Endothelial cell of umbilical vein (primary cell): Measurements from ENCODE around the gene FDX1. TPM values are rescaled to one million over a fixed set of nuclear protein-coding genes. Genes with fewer than 3 reads are reported as not detected.

Experiments used
- BruUV-seq: library from RNA; stranded (reverse); fragments of 400-500 nt; replicated peaks from 2 replicates; lab custom pipeline; 2021; lab: Mats Ljungman, UMichigan
- CTCF ChIA-PET: fragments of 300-600, 350-600 bp; sonication (Branson Sonifier 250); formaldehyde crosslinking; loops from one replicate; lab custom pipeline; 2021; ENCODE audit warnings: antibody characterized with exemption, inconsistent platforms; lab: Charles Lee
- POLR2A ChIA-PET: fragments of 300-600, 350-600 bp; sonication (Branson Sonifier 250); formaldehyde crosslinking; loops from one replicate; lab custom pipeline; 2021; ENCODE audit warnings: antibody characterized with exemption, inconsistent platforms; lab: Charles Lee
- DNase-seq: peaks from one replicate; pipeline ENCODE4 v3.0.0-alpha.2; 2011; ENCODE audit warnings: low read depth, low spot score
- FAIRE-seq: peaks from 2 replicates; lab custom pipeline; 2011; peaks lifted over from hg19 to GRCh38; lab: Jason Lieb, UNC
- H2AFZ ChIP-seq: 2 replicates; pipeline ENCODE4 v1.6.0; 2012; ENCODE audit warnings: low read depth, low read length, control low read depth, inconsistent platforms
- H3K27ac ChIP-seq: 2 replicates; pipeline ENCODE4 v1.5.1; 2011; ENCODE audit warnings: low read depth, mild to moderate bottlenecking, control low read depth, low read length, moderate library complexity; ENCODE audit not compliant: insufficient read depth
- H3K27me3 ChIP-seq, 2 experiments: 2 replicates each; pipeline versions ENCODE4 v1.6.0 to v1.6.1; 2011; ENCODE audit warnings: low read length in 2 of 2, mixed read lengths in 1 of 2; ENCODE audit not compliant: control insufficient read depth in 2 of 2, insufficient read depth in 2 of 2
- H3K36me3 ChIP-seq, 2 experiments: 2 replicates in 1 of 2; 3 replicates in 1 of 2; pipeline ENCODE4 v1.5.1; 2011; ENCODE audit warnings: low read length in 2 of 2, mild to moderate bottlenecking in 1 of 2, moderate library complexity in 1 of 2; ENCODE audit not compliant: control insufficient read depth in 2 of 2, insufficient read depth in 2 of 2; ENCODE audit errors: extremely low read depth in 1 of 2
- H3K4me1 ChIP-seq: 3 replicates; pipeline ENCODE4 v1.5.1; 2011; ENCODE audit warnings: mild to moderate bottlenecking, low read length; ENCODE audit not compliant: control insufficient read depth, insufficient read depth; ENCODE audit errors: extremely low read depth
- H3K4me2 ChIP-seq: 2 replicates; pipeline ENCODE4 v1.6.1; 2011; ENCODE audit warnings: low read length, control low read depth, mixed read lengths; ENCODE audit not compliant: insufficient read depth
- H3K4me3 ChIP-seq, 3 experiments: fragments of 200-600 bp in 1 of 3; sonication (generic), shearing (Covaris generic) in 1 of 3; replicated peaks in 1 of 3; 2 replicates each; pipeline ENCODE4 v1.5.1; 2011 to 2016; ENCODE audit warnings: control low read depth in 3 of 3, low read length in 3 of 3, mild to moderate bottlenecking in 2 of 3, inconsistent platforms in 1 of 3, low read depth in 1 of 3, moderate library complexity in 1 of 3; ENCODE audit not compliant: insufficient read depth in 1 of 3
- H3K79me2 ChIP-seq: 2 replicates; pipeline ENCODE4 v1.6.0; 2012; ENCODE audit warnings: low read length, inconsistent platforms; ENCODE audit not compliant: control insufficient read depth, insufficient read depth
- H3K9ac ChIP-seq: replicated peaks from 2 replicates; pipeline ENCODE3; 2011; ENCODE audit warnings: low read length, control low read depth; ENCODE audit not compliant: insufficient read depth; ENCODE audit errors: extremely low read depth
- H3K9me1 ChIP-seq: replicated peaks from 3 replicates; pipeline ENCODE4 v1.6.0; 2011; ENCODE audit warnings: mild to moderate bottlenecking, low read length; ENCODE audit not compliant: control insufficient read depth, insufficient read depth; ENCODE audit errors: extremely low read depth
- H3K9me3 ChIP-seq: replicated peaks from 2 replicates; pipeline ENCODE4 v1.5.1; 2012; ENCODE audit warnings: low read length, inconsistent platforms; ENCODE audit not compliant: control insufficient read depth, insufficient read depth
- H4K20me1 ChIP-seq: replicated peaks from 2 replicates; pipeline ENCODE3; 2011; ENCODE audit warnings: mild to moderate bottlenecking, low read length; ENCODE audit not compliant: control insufficient read depth, insufficient read depth; ENCODE audit errors: extremely low read depth
- EZH2 ChIP-seq: IDR thresholded peaks from 2 replicates; pipeline ENCODE4 v1.6.1; 2012; ENCODE audit warnings: borderline replicate concordance, low read depth, mild to moderate bottlenecking, moderate library complexity, low read length, inconsistent platforms; ENCODE audit not compliant: severe bottlenecking
- GATA2 ChIP-seq: IDR thresholded peaks from 2 replicates; pipeline ENCODE4 v1.7.0; 2011; ENCODE audit warnings: low read depth, mild to moderate bottlenecking, moderate library complexity, mixed read lengths, low read length; ENCODE audit not compliant: insufficient read length, insufficient read depth
- JUN ChIP-seq: IDR thresholded peaks from 2 replicates; pipeline ENCODE4 v1.6.1; 2011; ENCODE audit warnings: borderline replicate concordance, low read depth; ENCODE audit not compliant: insufficient read length, insufficient read depth
- MYC ChIP-seq: IDR thresholded peaks from one replicate; pipeline ENCODE4 v1.6.1; 2011; ENCODE audit warnings: mild to moderate bottlenecking, low read depth, low read length
- POLR2A ChIP-seq: IDR thresholded peaks from 2 replicates; pipeline ENCODE4 v1.6.1; 2012; ENCODE audit warnings: low read depth, mild to moderate bottlenecking, control low read depth, low read length
- dilution Hi-C: fragments of 300-500 bp; cut with MboI; formaldehyde crosslinking; loops from one replicate; pipeline ENCODE4 v1.15.0; 2019; ENCODE audit warnings: low sequenced_read_pairs; ENCODE audit not compliant: extremely low pct_ligation_motif_present
- intact Hi-C: fragments of 100-400 bp; cut with micrococcal nuclease; formaldehyde crosslinking; loops from one replicate; pipeline ENCODE4 v1.10.0; 2022
- polyA plus RNA-seq, 4 experiments: library from polyadenylated mRNA; depleted of rRNA in 3 of 4; stranded (reverse) in 3 of 4; unstranded in 1 of 4; fragments of >200 nt; gene quantifications; 2 replicates each; pipeline versions ENCODE4 v1.2.1 to v1.2.3, GENCODE V29; 2011 to 2012; ENCODE audit warnings: missing spikeins in 1 of 4
- total RNA-seq: library from RNA; stranded (reverse); gene quantifications from 2 replicates; pipeline ENCODE4 v1.2.3, GENCODE V29; 2021
- TF ChIP-seq, protein P1 (sequence below), 2 donors: IDR thresholded peaks; 1 replicate in 1 of 2; 2 replicates in 1 of 2; pipeline ENCODE4 v1.5.1; 2011; ENCODE audit warnings: low read length in 2 of 2, mild to moderate bottlenecking in 2 of 2, moderate library complexity in 2 of 2, control low read depth in 1 of 2, inconsistent platforms in 1 of 2, low read depth in 1 of 2; ENCODE audit not compliant: insufficient read depth in 1 of 2; ENCODE audit errors: extremely low read depth in 1 of 2

Gene FDX1
- total and polyA plus RNA-seq, 2 donors (not counting 3 experiments of a cell fraction or from before 2014, with no cell fraction given) = 4.7 to 11.0 TPM

DNA sequence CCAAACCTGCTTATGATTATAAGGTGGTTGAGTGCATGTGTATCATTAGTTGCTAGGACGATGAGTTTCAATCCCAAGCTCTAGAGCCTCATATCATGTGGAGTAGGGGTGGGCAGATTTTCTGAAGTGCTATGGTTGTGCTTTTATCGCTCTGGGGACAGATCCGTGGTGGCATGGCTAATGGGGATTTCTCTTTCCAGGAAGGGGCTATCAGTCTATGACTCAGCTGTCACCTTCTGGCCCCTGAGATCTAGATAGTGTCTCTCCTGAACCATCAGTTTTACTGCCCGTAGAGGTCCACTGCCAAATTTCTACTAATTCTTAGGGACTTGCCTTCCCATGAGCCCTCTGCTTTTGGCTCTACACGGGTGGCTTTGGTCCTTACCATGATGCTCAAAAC is 51.8 kb downstream of the FDX1 start:
- FAIRE-seq = no peak
- CTCF ChIA-PET = no interaction called here

GRCh38 chr11:110486156-110486555 is 56.4 kb downstream of the FDX1 start:
- BruUV-seq = no TSS peak
- Histone ChIP-seq H3K79me2 (no peaks in the 10 kb centered on the region), H3K27me3 (peaks cover 2 to 5% of the 10 kb centered on the region in 2 experiments), H3K4me1 (no peaks in the 10 kb centered on the region), H4K20me1 (no peaks in the 10 kb centered on the region), H3K27ac (no peak overlapping the region), H3K9me3 (no peaks in the 10 kb centered on the region), H3K9ac (no peak overlapping the region), H3K9me1 (no peaks in the 10 kb centered on the region), H3K4me3 (no peak overlapping the region), H3K4me2 (no peak overlapping the region), H2AFZ (no peak overlapping the region), H3K36me3 (no peaks in the 10 kb centered on the region)
- TF ChIP-seq JUN (no peak), POLR2A (no peak), GATA2 (no peak)
- TF ChIP-seq, protein P1, sequence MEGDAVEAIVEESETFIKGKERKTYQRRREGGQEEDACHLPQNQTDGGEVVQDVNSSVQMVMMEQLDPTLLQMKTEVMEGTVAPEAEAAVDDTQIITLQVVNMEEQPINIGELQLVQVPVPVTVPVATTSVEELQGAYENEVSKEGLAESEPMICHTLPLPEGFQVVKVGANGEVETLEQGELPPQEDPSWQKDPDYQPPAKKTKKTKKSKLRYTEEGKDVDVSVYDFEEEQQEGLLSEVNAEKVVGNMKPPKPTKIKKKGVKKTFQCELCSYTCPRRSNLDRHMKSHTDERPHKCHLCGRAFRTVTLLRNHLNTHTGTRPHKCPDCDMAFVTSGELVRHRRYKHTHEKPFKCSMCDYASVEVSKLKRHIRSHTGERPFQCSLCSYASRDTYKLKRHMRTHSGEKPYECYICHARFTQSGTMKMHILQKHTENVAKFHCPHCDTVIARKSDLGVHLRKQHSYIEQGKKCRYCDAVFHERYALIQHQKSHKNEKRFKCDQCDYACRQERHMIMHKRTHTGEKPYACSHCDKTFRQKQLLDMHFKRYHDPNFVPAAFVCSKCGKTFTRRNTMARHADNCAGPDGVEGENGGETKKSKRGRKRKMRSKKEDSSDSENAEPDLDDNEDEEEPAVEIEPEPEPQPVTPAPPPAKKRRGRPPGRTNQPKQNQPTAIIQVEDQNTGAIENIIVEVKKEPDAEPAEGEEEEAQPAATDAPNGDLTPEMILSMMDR (IDR thresholded peaks at IDR 0.05; ENCODE audit: extremely low read depth in 1 of 2, insufficient read depth in 1 of 2, low read depth in 1 of 2, low read length in 2 of 2) = no peak
- intact Hi-C loops = no loop called here
- no peak for DNase-seq
- CTCF ChIA-PET = interaction anchor here (1.0 to 1.3 kb wide), 2 partner anchors 7 to 40 kb away, joined by 3 to 4 read pairs; no protein-coding TSS in a partner anchor
- dilution Hi-C loops = no loop called here
- POLR2A ChIA-PET = no interaction called here
- no peak for FAIRE-seq

More for the DNA sequence above, 51.8 kb downstream of the FDX1 start:
- no TSS peak for BruUV-seq
- TF ChIP-seq MYC = no peak
- TF ChIP-seq EZH2 = no peak
- TF ChIP-seq JUN = no peak
- TF ChIP-seq GATA2 = no peak
- intact Hi-C loops = no loop called here
- Histone ChIP-seq H3K9ac (no peak overlapping the region), H3K9me3 (no peaks in the 10 kb centered on the region), H3K27me3 (peaks cover 2 to 5% of the 10 kb centered on the region in 2 experiments), H3K4me2 (no peak overlapping the region), H3K4me3 (no peak overlapping the region), H3K27ac (no peak overlapping the region), H3K9me1 (no peaks in the 10 kb centered on the region), H2AFZ (no peak overlapping the region), H3K36me3 (no peaks in the 10 kb centered on the region), H4K20me1 (no peaks in the 10 kb centered on the region), H3K79me2 (no peaks in the 10 kb centered on the region), H3K4me1 (no peaks in the 10 kb centered on the region)
- POLR2A ChIA-PET = no interaction called here
- dilution Hi-C loops = no loop called here
- DNase-seq = no peak
